SK-N-MC (cell line): ENCODE data around the gene ASIC3.

ENCODE experiments used
- EZH2 ChIP-seq: fragments of 200-600 bp; sonication (generic); IDR thresholded peaks from one replicate; pipeline ENCODE4 v1.6.1; 2017; ENCODE audit warnings: antibody characterized with exemption
- FOXP2 ChIP-seq: optimal IDR thresholded peaks from 2 replicates; pipeline ENCODE3; 2011; ENCODE audit warnings: mild to moderate bottlenecking, moderate library complexity; ENCODE audit not compliant: insufficient read depth; ENCODE audit errors: extremely low read length, control extremely low read depth
- POLR2AphosphoS5 ChIP-seq: IDR thresholded peaks from 2 replicates; pipeline ENCODE4 v1.6.1; 2012; ENCODE audit warnings: mild to moderate bottlenecking, low read depth, low read length, borderline replicate concordance

GRCh38 chr7:151013733-151014497 lies 34.4 kb upstream of the ASIC3 start:
- TF ChIP-seq POLR2AphosphoS5 (no peak), EZH2 (no peak), FOXP2 (no peak)
